Measurements from ENCODE around the gene PRDM8.

- TF ChIP-seq POLR2A (IDR thresholded peaks at IDR 0.05) = no peak
- TF ChIP-seq, protein P1, sequence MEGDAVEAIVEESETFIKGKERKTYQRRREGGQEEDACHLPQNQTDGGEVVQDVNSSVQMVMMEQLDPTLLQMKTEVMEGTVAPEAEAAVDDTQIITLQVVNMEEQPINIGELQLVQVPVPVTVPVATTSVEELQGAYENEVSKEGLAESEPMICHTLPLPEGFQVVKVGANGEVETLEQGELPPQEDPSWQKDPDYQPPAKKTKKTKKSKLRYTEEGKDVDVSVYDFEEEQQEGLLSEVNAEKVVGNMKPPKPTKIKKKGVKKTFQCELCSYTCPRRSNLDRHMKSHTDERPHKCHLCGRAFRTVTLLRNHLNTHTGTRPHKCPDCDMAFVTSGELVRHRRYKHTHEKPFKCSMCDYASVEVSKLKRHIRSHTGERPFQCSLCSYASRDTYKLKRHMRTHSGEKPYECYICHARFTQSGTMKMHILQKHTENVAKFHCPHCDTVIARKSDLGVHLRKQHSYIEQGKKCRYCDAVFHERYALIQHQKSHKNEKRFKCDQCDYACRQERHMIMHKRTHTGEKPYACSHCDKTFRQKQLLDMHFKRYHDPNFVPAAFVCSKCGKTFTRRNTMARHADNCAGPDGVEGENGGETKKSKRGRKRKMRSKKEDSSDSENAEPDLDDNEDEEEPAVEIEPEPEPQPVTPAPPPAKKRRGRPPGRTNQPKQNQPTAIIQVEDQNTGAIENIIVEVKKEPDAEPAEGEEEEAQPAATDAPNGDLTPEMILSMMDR (IDR thresholded peaks at IDR 0.05) = no peak
- no peak for TF ChIP-seq EP300 (IDR thresholded peaks at IDR 0.05)
- TF ChIP-seq POLR2AphosphoS5 (IDR thresholded peaks at IDR 0.05) = no peak
Observed at GRCh38 chr4:80249144-80249543, 51.8 kb downstream of the PRDM8 start.

Measured in sigmoid colon (tissue), 4 donors.